Fibroblast of mammary gland (primary cell): ENCODE data around the gene TIE1.

Experiments
- DNase-seq: peaks from one replicate; pipeline ENCODE4 v3.0.0-alpha.2; 2010; ENCODE audit warnings: low read depth
- H3K4me3 ChIP-seq: 2 replicates; pipeline ENCODE4 v1.5.1; 2011; ENCODE audit warnings: low read depth, mild to moderate bottlenecking, low read length, moderate library complexity; ENCODE audit not compliant: control insufficient read depth
- TF ChIP-seq, protein P1 (sequence below): conservative IDR thresholded peaks from 2 replicates; pipeline ENCODE4 v1.5.1; 2011; ENCODE audit warnings: low read depth, low read length, inconsistent platforms; ENCODE audit not compliant: control insufficient read depth, insufficient read depth

The TIE1 gene

DNA sequence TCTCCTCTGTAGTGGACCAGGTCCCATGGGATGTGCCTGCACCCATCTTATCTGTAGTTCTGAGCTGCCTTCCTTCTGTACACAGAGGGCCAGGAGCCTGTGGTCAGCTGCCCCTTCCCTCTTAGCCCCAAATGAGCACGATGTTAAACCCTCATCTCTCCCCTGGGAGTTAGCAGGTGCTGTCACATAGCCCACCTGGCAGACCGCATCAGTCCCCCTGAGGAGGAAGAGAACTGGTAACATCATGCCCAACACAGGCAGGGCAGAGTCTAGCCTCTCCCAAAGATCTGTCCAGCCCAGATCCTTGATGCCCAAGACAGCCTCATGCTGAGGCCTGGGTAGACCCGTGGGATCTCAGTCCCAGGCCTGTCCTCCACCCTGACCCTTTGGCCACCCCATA lies 4.7 kb downstream of the TIE1 start:
- H3K4me3 ChIP-seq = no peak overlapping the region
- TF ChIP-seq, protein P1, sequence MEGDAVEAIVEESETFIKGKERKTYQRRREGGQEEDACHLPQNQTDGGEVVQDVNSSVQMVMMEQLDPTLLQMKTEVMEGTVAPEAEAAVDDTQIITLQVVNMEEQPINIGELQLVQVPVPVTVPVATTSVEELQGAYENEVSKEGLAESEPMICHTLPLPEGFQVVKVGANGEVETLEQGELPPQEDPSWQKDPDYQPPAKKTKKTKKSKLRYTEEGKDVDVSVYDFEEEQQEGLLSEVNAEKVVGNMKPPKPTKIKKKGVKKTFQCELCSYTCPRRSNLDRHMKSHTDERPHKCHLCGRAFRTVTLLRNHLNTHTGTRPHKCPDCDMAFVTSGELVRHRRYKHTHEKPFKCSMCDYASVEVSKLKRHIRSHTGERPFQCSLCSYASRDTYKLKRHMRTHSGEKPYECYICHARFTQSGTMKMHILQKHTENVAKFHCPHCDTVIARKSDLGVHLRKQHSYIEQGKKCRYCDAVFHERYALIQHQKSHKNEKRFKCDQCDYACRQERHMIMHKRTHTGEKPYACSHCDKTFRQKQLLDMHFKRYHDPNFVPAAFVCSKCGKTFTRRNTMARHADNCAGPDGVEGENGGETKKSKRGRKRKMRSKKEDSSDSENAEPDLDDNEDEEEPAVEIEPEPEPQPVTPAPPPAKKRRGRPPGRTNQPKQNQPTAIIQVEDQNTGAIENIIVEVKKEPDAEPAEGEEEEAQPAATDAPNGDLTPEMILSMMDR = no peak
- DNase-seq = no peak

DNA sequence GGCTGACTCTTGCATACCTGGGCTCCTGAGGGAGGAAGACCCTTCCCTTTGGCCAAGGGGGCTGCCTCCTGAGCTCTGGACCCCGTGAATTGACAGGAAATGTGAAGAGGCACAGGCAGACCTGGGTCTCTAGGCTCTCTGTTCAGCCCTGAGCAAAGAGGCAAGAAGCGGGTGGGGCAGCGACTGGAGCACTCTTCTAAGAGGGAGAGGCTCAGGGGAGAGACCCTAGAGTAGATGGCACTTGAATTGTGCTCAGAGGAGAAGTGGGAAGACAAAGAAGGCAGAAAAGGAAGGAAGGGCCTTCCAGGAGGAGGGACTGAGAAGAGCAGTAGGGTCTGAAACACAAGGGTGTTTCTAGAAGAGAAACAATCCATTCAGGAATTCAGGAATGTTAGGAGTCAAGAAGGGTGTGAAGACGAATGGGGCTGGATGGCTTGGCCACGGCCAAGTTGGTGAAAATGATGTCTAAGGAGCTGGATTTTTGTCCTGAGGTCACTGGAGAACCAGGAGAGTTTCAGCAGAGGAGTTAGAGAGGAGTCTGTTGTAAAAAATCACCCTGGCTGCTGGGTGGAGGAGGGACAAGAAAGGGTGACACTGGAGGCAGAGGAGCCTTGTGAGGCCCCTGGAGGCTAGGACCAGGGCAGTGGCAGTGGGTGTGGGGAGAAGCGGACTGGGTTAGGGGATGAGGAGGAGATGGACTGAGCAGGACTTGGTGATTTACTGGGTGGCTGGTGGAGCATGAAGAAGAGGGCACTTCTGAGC lies 5.3 kb downstream of the TIE1 start:
- TF ChIP-seq, protein P1 = no peak
- no peak for DNase-seq
- no peak overlapping the region for H3K4me3 ChIP-seq

- TF ChIP-seq, protein P1 = no peak
These were observed 6.1 kb downstream of the TIE1 start for GRCh38 chr1:43306688-43307457.

GRCh38 chr1:43307458-43308158 lies 6.8 kb downstream of the TIE1 start:
- no peak for DNase-seq
- TF ChIP-seq, protein P1 = no peak
- H3K4me3 ChIP-seq = no peak overlapping the region

More at GRCh38 chr1:43306688-43307457, 6.1 kb downstream of the TIE1 start:
- no peak for DNase-seq
- no peak overlapping the region for H3K4me3 ChIP-seq

GRCh38 chr1:43308635-43309404 lies 8.0 kb downstream of the TIE1 start:
- TF ChIP-seq, protein P1 = no peak
- no peak for DNase-seq
- no peak overlapping the region for H3K4me3 ChIP-seq
